ENCODE data around the gene ZNF611.
A peak's percentile ranks its signal among the peaks of the same experiment; 100 is the strongest.

Gene ZNF611

DNA sequence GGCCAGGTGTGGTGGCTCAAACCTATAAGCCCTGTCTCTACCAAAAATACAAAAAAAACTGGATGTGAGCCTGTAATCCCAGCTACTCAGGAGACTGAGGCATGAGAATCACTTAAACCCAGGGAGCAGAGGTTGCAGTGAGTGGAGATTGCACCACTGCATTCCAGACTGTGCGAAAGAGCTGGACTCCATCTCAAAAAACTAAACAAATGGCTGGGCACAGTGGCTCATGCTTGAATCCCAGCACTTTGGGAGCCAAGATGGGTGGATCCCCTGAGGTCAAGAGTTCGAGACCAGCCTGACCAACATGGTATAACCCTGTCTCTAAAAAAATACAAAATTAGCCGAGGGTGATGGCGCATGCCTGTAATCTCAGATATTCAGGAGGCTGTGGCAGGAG is 61.8 kb downstream of the ZNF611 start:
- Mint-ChIP-seq H3K36me3 (peaks cover 14% of the 10 kb centered on the region), H3K4me3 (no peak overlapping the region), H3K27ac (no peak overlapping the region), H3K9me3 (no peaks in the 10 kb centered on the region), H3K4me1 (peaks cover 17% of the 10 kb centered on the region)
- DNase-seq (ENCODE audit: low spot score in 2 of 2): no peak
- ATAC-seq: no peak

DNA sequence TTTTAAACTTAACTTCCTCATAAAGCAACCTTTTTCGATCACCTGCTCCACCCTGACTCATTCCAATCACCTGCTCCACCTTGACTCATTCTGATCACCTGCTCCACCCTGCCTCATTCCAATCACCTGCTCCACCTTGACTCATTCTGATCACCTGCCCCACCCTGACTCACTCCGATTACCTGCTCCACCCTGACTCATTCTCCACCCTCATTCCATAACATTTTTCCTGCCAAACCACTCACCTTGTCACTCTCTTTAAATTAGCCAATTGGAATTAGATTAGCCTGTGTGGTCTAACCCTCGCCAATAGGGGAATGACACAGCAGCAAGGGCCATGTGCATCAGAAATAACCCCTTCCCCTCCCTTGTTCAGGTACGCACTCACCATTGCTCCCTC is 64.8 kb downstream of the ZNF611 start:
- ATAC-seq: no peak
- H3K27ac Mint-ChIP-seq: no peak overlapping the region
- no peaks in the 10 kb centered on the region for H3K9me3 Mint-ChIP-seq
- DNase-seq (ENCODE audit: low spot score in 2 of 2): no peak
- H3K4me1 Mint-ChIP-seq: peaks cover 18% of the 10 kb centered on the region
- H3K4me3 Mint-ChIP-seq: no peak overlapping the region
- H3K36me3 Mint-ChIP-seq: peaks cover 22% of the 10 kb centered on the region

DNA sequence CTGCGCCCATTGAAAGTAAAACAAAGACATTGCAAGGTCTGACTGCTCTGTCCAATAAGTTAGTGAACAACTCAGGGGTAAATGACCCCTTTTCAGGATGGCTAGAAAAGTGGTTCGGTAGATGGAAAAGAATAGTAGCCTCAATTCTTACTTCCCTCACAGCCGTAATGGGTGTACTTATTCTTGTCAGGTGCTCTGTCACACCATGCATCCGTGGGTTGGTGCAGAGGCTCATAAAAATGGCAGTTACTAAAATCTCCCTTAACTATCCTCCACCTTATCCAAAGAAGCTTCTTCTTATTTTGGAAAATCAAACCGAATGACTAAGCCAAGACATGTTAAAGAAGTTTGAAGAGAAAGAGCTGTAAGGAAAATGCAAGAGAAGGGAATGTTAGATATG is 65.3 kb downstream of the ZNF611 start:
- ATAC-seq (no peak), DNase-seq (ENCODE audit: low spot score in 2 of 2) (no peak)
- Mint-ChIP-seq H3K4me1 (peaks cover 14% of the 10 kb centered on the region), H3K9me3 (no peaks in the 10 kb centered on the region), H3K27ac (no peak overlapping the region), H3K36me3 (peaks cover 22% of the 10 kb centered on the region), H3K4me3 (no peak overlapping the region)

DNA sequence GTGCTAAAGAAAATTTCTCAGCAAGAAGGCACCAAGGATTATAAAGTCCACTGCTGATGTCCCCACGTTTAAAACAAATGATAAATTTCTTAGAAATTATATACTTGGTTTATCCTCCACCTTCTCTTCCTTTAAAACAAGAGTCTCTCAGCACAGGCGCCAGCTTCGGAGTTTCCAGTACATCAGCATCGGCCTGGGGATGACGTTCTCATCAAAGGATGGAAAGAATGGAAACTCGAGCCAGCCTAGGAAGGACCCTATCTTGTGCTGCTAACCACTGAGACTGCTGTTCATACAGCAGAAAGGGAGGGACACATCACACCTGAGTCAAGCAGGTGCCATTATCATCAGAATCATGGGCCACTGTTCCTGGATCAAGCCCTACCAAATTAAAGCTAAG is 66.9 kb downstream of the ZNF611 start:
- Mint-ChIP-seq H3K27ac (no peak overlapping the region), H3K4me1 (peaks cover 14% of the 10 kb centered on the region), H3K9me3 (no peaks in the 10 kb centered on the region), H3K36me3 (peaks cover 23% of the 10 kb centered on the region), H3K4me3 (no peak overlapping the region)
- ATAC-seq: no peak
- no peak for DNase-seq (ENCODE audit: low spot score in 2 of 2)

DNA sequence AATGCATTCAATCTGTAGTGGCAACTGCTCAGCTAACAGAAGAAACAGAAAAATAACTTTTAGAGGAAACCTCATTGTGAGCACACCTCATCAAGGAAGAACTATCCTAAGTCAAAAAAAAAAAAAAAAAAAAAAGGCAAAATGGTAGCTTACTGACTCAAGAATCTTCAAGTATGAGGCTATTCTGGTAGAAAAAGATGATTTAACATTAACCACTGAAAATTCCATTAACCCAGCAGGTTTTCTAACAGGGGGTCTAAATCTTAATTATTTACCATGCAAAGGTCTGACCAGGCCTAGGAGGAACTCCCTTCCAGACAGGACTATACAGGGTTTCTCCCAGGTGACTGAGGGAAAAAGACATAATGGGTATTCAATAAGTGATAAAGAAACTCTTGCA is 68.3 kb downstream of the ZNF611 start:
- ATAC-seq (no peak), DNase-seq (ENCODE audit: low spot score in 2 of 2) (no peak)
- H3K9me3 Mint-ChIP-seq: no peaks in the 10 kb centered on the region
- H3K36me3 Mint-ChIP-seq: peaks cover 33% of the 10 kb centered on the region
- no peak overlapping the region for H3K27ac Mint-ChIP-seq
- peaks cover 24% of the 10 kb centered on the region for H3K4me1 Mint-ChIP-seq
- H3K4me3 Mint-ChIP-seq: no peak overlapping the region

DNA sequence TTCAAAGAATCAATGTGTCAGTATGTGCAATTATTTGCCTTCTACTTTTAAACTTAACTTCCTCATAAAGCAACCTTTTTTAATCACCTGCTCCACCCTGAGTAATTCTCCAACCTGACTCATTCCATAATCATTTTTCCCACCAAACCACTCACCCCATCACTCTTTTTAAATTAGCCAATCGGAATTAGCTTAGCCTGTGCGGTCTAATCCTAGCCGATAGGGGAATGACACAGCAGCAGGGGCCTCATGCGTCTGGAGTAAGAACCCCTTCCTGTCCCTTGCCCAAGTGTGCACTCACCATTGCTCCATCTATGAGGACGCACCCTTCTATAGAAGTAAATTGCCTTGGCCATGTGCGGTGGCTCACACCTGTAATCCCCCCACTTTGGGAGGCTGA is 69.3 kb downstream of the ZNF611 start:
- no peak overlapping the region for H3K4me3 Mint-ChIP-seq
- H3K9me3 Mint-ChIP-seq: no peaks in the 10 kb centered on the region
- peaks cover 27% of the 10 kb centered on the region for H3K4me1 Mint-ChIP-seq
- DNase-seq (ENCODE audit: low spot score in 2 of 2) (no peak), ATAC-seq (no peak)
- H3K36me3 Mint-ChIP-seq: peaks cover 42% of the 10 kb centered on the region
- no peak overlapping the region for H3K27ac Mint-ChIP-seq

DNA sequence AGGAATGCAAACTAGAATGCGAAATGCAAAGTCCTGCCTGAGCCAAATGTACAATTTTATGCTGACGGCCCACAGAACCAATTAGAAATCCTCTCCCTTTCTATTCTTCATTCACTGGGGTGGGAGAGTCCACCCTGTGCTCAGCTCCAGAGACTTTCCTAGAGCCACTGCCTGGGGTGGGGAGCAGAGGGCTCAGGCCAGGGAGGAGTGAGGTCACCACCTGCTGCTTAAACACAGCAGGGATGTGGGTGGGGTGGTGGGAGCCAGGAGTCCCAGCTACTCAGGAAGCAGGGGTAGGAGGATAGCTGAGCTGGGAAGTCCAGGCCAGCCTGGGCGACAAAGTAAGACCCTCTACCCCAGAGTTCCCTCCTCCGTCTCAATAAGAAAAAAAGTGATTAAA is 69.8 kb downstream of the ZNF611 start:
- no peak for DNase-seq (ENCODE audit: low spot score in 2 of 2)
- H3K4me3 Mint-ChIP-seq: no peak overlapping the region
- no peak overlapping the region for H3K27ac Mint-ChIP-seq
- no peak for ATAC-seq
- peaks cover 24% of the 10 kb centered on the region for H3K4me1 Mint-ChIP-seq
- no peaks in the 10 kb centered on the region for H3K9me3 Mint-ChIP-seq
- H3K36me3 Mint-ChIP-seq: peaks cover 43% of the 10 kb centered on the region

DNA sequence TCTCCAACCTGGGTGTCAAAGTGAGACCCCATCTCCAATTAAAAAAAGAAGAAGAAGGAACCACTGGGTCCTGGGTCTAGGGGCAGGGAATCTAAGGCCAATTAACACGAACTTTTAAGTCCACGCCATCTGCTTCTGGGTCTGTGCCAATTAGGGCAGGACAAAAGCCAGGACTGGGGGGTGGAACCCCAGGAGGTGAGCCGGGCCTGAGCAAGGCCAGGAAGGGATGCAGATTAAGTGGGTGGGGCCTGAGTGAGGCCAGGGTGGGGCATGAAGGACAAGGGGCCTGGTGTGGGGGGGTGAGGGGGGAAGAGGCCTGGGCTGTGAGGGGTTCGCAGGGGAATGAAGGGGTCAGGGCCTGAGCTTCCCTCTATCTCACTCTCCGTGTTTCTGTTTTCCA is 70.4 kb downstream of the ZNF611 start:
- peaks cover 45% of the 10 kb centered on the region for H3K36me3 Mint-ChIP-seq
- no peak overlapping the region for H3K4me3 Mint-ChIP-seq

DNA sequence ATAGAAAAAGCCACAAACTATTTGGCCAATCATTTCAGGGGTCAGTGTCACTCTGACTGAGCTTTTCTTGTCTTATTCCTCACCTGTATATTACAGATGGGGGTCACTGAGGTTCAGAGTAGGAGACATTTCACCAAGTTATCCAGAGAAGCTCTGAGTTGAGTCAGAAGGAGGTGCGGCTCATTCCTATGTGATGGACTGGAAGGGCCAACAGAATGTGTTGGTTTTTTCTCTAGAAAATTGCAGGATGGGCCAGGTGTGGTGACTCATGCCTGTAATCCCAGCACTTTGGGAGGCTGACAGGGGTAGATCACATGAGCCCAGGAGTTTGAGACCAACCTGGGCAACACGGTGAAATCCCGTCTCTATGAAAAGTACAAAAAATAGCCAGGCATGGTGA is 72.2 kb downstream of the ZNF611 start:
- H3K4me1 Mint-ChIP-seq: peaks cover 29% of the 10 kb centered on the region
- no peaks in the 10 kb centered on the region for H3K9me3 Mint-ChIP-seq
- peaks cover 61% of the 10 kb centered on the region for H3K36me3 Mint-ChIP-seq
- no peak overlapping the region for H3K4me3 Mint-ChIP-seq
- DNase-seq (ENCODE audit: low spot score in 2 of 2) (no peak), ATAC-seq (no peak)
- peak overlapping the region; percentile 88 for H3K27ac Mint-ChIP-seq

More for the DNA sequence above, 70.4 kb downstream of the ZNF611 start:
- no peak for DNase-seq (ENCODE audit: low spot score in 2 of 2)
- Mint-ChIP-seq H3K27ac (peak overlapping the region; percentile 60), H3K4me1 (peaks cover 22% of the 10 kb centered on the region), H3K9me3 (no peaks in the 10 kb centered on the region)
- no peak for ATAC-seq

DNA sequence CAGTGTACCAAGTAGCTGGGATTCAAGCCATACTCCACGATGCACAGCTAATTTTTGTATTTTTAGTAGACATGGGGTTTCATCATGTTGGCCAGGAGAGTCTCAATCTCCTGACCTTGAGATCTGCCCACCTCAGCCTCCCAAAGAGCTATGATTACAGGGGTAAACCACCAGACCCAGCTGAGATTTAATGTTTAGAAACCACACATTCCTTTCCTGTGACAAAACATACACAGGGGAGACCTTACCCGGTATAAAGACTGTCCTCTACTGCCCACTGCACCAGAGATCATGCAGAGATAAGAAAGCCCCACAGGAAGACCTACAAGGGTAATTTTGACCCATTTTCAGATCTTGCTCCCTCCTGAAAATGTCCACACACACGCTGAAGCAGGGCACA is 73.9 kb downstream of the ZNF611 start:
- ATAC-seq (no peak), DNase-seq (ENCODE audit: low spot score in 2 of 2) (no peak)
- H3K36me3 Mint-ChIP-seq: peaks cover 69% of the 10 kb centered on the region
- H3K4me1 Mint-ChIP-seq: peaks cover 29% of the 10 kb centered on the region
- no peak overlapping the region for H3K4me3 Mint-ChIP-seq
- peak overlapping the region; percentile 88 for H3K27ac Mint-ChIP-seq
- H3K9me3 Mint-ChIP-seq: no peaks in the 10 kb centered on the region

DNA sequence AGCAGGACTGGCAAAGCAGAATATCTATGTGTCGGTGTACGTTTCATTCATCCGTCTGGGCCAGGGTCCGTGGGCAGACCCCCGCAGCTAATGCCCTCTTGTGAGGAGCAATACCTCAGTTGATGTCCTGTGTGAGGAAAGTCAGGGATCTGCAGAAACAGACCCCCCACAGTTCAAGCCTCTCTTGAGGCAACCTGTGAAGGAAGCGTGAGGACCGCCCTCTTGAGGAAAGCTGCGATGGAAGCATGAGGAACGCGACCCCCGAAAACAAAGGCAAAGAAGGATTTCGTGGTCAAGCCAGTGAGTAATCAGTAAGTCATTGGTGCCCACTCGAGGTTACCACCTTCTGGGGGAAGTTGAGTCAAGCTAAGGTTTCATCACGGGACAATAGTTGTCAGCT is 75.8 kb downstream of the ZNF611 start:
- H3K4me3 Mint-ChIP-seq: no peak overlapping the region

DNA sequence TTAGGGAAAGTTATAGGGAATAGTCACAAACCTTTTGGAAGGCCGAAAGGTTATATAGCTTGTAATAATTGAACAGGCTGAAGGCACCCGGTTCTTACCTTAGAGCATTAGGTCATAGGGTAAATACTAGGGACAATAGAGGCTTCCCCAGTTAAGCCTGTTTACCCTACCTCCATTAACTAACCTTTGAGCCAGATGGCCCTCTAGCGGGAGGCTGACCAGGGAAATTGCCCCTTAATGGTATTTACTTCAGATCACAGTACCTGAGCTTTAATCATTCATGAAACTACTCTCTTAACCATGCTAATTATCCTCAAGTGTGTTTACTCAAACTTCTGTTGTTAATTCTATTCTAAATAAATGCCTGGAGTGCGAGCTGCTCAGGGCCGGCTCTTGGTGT is 76.2 kb downstream of the ZNF611 start:
- Mint-ChIP-seq H3K27ac (no peak overlapping the region), H3K9me3 (no peaks in the 10 kb centered on the region), H3K4me1 (peaks cover 22% of the 10 kb centered on the region), H3K4me3 (no peak overlapping the region), H3K36me3 (peaks cover 87% of the 10 kb centered on the region)
- ATAC-seq: no peak
- no peak for DNase-seq (ENCODE audit: low spot score in 2 of 2)

More for the DNA sequence above, 75.8 kb downstream of the ZNF611 start:
- no peak for ATAC-seq
- Mint-ChIP-seq H3K4me1 (peaks cover 22% of the 10 kb centered on the region), H3K36me3 (peaks cover 83% of the 10 kb centered on the region), H3K27ac (no peak overlapping the region), H3K9me3 (no peaks in the 10 kb centered on the region)
- no peak for DNase-seq (ENCODE audit: low spot score in 2 of 2)

DNA sequence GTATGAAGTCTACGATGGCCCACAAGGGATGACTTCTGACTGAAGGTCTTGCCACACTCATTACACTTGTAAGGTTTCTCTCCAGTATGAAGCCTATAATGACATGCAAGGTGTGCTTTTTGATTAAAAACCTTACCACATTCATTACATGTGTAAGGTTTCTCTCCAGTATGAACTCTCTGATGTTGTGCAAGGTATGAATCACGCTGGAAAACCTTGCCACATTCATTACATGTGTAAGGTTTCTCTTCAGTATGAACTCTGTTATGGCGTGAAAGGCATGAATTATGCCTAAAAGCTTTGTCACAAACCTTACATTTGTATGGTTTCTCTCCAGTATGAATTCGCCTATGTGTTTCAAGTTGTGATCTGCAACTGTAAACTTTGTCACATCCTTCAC is 81.7 kb downstream of the ZNF611 start:
- peaks cover 6% of the 10 kb centered on the region for H3K9me3 Mint-ChIP-seq
- no peak overlapping the region for H3K27ac Mint-ChIP-seq
- H3K36me3 Mint-ChIP-seq: peaks cover 66% of the 10 kb centered on the region
- H3K4me3 Mint-ChIP-seq: no peak overlapping the region
- H3K4me1 Mint-ChIP-seq: no peaks in the 10 kb centered on the region
- ATAC-seq: no peak
- DNase-seq (ENCODE audit: low spot score in 2 of 2): no peak

All from stimulated activated effector memory CD8-positive, alpha-beta T cell treated with anti-CD3 and anti-CD28 coated beads, Interleukin-12 subunit alpha, Interleukin-12 subunit beta, amount 100 ng/mL, for 72 hours (primary cell).